ENCODE results near the gene RPL4. TPM values are rescaled to one million over a fixed set of nuclear protein-coding genes. Genes with fewer than 3 reads are reported as not detected.
A peak's percentile ranks its signal among the peaks of the same experiment; 100 is the strongest.

RPL4 gene
- total and polyA plus RNA-seq, 2 of the 8 experiments (the other 6 are each of a cell fraction or from before 2014, with no cell fraction given), result 3,950 to 3,973 TPM

- Histone ChIP-seq H2BK15ac (ENCODE audit: low read length) (no peak overlapping the region), H2BK120ac (replicated peaks; ENCODE audit: low read depth, low read length) (no peak overlapping the region), H3K9me3 (ENCODE audit: insufficient read depth in 2 of 2, low read depth in 1 of 2, low read length in 1 of 2) (no peaks in the 10 kb centered on the region), H3K9ac (replicated peaks in 1 of 4; ENCODE audit: extremely low read depth in 1 of 4, low read depth in 3 of 4, low read length in 3 of 4) (peak overlapping the region; percentile 93 to 99 (median 96)), H3K27ac (ENCODE audit: low read depth, low read length) (peak overlapping the region; percentile 93), H3K56ac (replicated peaks; ENCODE audit: insufficient read length, low read depth, low read length) (peak overlapping the region; percentile 92), H3K23me2 (ENCODE audit: low read depth, low read length) (peaks cover 12% of the 10 kb centered on the region), H3K36me3 (ENCODE audit: control insufficient read depth in 2 of 4, insufficient read depth in 4 of 4, low read length in 3 of 4) (peaks cover 35 to 45% (median 43%) of the 10 kb centered on the region in 4 experiments), H4K20me1 (replicated peaks in 1 of 2; ENCODE audit: control insufficient read depth in 1 of 2, insufficient read depth in 2 of 2, low read length in 2 of 2) (peaks cover 0 to 4% of the 10 kb centered on the region in 2 experiments), H4K8ac (ENCODE audit: extremely low read depth, insufficient read depth, low read length) (peak overlapping the region; percentile 90; the same call in 1 of the 2 replicates), H3K4me3 (ENCODE audit: extremely low read depth in 1 of 4, insufficient read depth in 2 of 4, low read depth in 3 of 4, low read length in 4 of 4) (peak overlapping the region; percentile 95 to 100 (median 99)), H2BK5ac (ENCODE audit: low read depth, low read length) (peak overlapping the region; percentile 93), H3K4me1 (replicated peaks in 1 of 4; ENCODE audit: control insufficient read depth in 3 of 4, insufficient read depth in 4 of 4, low read length in 3 of 4) (peaks cover 0 to 6% (median 5%) of the 10 kb centered on the region in 4 experiments; a peak in 4 of 7 replicates), H3K4ac (replicated peaks; ENCODE audit: insufficient read length, low read depth, low read length) (peak overlapping the region; percentile 94), H4K91ac (replicated peaks; ENCODE audit: insufficient read length, low read length) (peak overlapping the region; percentile 91), H3K79me1 (ENCODE audit: low read depth, low read length) (peaks cover 4% of the 10 kb centered on the region), H4K5ac (ENCODE audit: insufficient read length, low read depth, low read length) (peak overlapping the region; percentile 69), H3K79me2 (ENCODE audit: control insufficient read depth in 1 of 2, insufficient read depth in 2 of 2, low read length in 2 of 2) (peaks cover 20 to 69% of the 10 kb centered on the region in 2 experiments), H3K27me3 (replicated peaks in 1 of 4; ENCODE audit: control insufficient read depth in 3 of 4, extremely low read depth in 1 of 4, insufficient read depth in 3 of 4, low read length in 3 of 4) (no peaks in the 10 kb centered on the region), H2BK20ac (ENCODE audit: low read length) (no peak overlapping the region), H3K4me2 (ENCODE audit: insufficient read depth in 1 of 2, low read depth in 2 of 2, low read length in 2 of 2) (peak overlapping the region; percentile 85 to 93), H2AK5ac (ENCODE audit: low read depth, low read length) (peak overlapping the region; percentile 76; the same call in 1 of the 2 replicates), H2AFZ (ENCODE audit: low read length) (no peak overlapping the region), H2BK12ac (ENCODE audit: low read depth, low read length) (no peak overlapping the region), H3K23ac (ENCODE audit: insufficient read length) (no peak overlapping the region), H3K18ac (ENCODE audit: extremely low read depth, low read length) (peak overlapping the region; percentile 79), H3K14ac (ENCODE audit: insufficient read length) (peak overlapping the region; percentile 95)
- CTCF ChIA-PET (ENCODE audit: partially characterized antibody), result interaction anchor here (0.8 kb wide), 1 partner anchor 74 kb away, joined by 3 read pairs; no protein-coding TSS in a partner anchor
- TF ChIP-seq POLR2AphosphoS5 (IDR thresholded peaks at IDR 0.05; ENCODE audit: low read depth, low read length), result peak; percentile 24; the same call in 1 of the 2 replicates
- no peak for TF ChIP-seq SIRT6 (IDR thresholded peaks at IDR 0.05; ENCODE audit: low read length)
- 4% methylated on average over 12 of the region's 12 CpGs; no CpG with 5 or more reads in 1 of the 2 experiments for WGBS, 2 experiments (ENCODE audit: extremely low coverage in 1 of 2, insufficient coverage in 1 of 2, insufficient read length in 1 of 2, insufficient replicate concordance in 2 of 2, low coverage in 1 of 2, low lambda C conversion rate in 2 of 2, missing lambda C conversion rate in 1 of 2)
- no peak for FAIRE-seq
- DNase-seq (ENCODE audit: low read depth in 1 of 2, low spot score in 2 of 2), result no peak
- POLR2A ChIA-PET (ENCODE audit: partially characterized antibody), result interaction anchor here (0.6 to 4.7 kb wide), 30 partner anchors 10 to 211 kb away, joined by 3 to 52 read pairs (median 5); partner anchors contain the start of genes DIS3L, LCTL, MAP2K1 and SMAD6
Observed at GRCh38 chr15:66503780-66504562, 684 bp downstream of the RPL4 start.
